Measurements from ENCODE around the gene TRMT10B.
A peak's percentile ranks its signal among the peaks of the same experiment; 100 is the strongest.

The TRMT10B gene, protein sequence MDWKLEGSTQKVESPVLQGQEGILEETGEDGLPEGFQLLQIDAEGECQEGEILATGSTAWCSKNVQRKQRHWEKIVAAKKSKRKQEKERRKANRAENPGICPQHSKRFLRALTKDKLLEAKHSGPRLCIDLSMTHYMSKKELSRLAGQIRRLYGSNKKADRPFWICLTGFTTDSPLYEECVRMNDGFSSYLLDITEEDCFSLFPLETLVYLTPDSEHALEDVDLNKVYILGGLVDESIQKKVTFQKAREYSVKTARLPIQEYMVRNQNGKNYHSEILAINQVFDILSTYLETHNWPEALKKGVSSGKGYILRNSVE

GRCh38 chr9:37753489-37754190, at the start of gene TRMT10B:
Gene TRMT10B (plus strand): TSS chr9:37753805. CDS start chr9:37761932, 8,127 bp downstream.
- Histone ChIP-seq H3K9me3 (ENCODE audit: control insufficient read depth, low read depth, low read length) (peaks cover 2% of the 10 kb centered on the region), H3K9ac (ENCODE audit: low read length) (peak within 1 kb of the TSS; percentile 58), H3K36me3 (ENCODE audit: control insufficient read depth, low read depth, low read length) (no peaks in the 10 kb centered on the region), H3K4me3 (ENCODE audit: low read length) (peak within 1 kb of the TSS; percentile 76), H3K4me1 (ENCODE audit: control insufficient read depth, low read depth, low read length) (no peaks in the 10 kb centered on the region), H3K27ac (ENCODE audit: low read length) (no peak within 1 kb of the TSS), H3K27me3 (ENCODE audit: control insufficient read depth, insufficient read depth, low read length) (no peaks in the 10 kb centered on the region)

GRCh38 chr9:37705787-37706186, 47.8 kb upstream of the TRMT10B start:
- Histone ChIP-seq H3K4me3 (ENCODE audit: low read length) (no peak overlapping the region), H3K36me3 (ENCODE audit: control insufficient read depth, low read depth, low read length) (no peaks in the 10 kb centered on the region), H3K27me3 (ENCODE audit: control insufficient read depth, insufficient read depth, low read length) (no peaks in the 10 kb centered on the region), H3K4me1 (ENCODE audit: control insufficient read depth, low read depth, low read length) (no peaks in the 10 kb centered on the region), H3K9me3 (ENCODE audit: control insufficient read depth, low read depth, low read length) (no peaks in the 10 kb centered on the region), H3K27ac (ENCODE audit: low read length) (no peak overlapping the region), H3K9ac (ENCODE audit: low read length) (no peak overlapping the region)

DNA sequence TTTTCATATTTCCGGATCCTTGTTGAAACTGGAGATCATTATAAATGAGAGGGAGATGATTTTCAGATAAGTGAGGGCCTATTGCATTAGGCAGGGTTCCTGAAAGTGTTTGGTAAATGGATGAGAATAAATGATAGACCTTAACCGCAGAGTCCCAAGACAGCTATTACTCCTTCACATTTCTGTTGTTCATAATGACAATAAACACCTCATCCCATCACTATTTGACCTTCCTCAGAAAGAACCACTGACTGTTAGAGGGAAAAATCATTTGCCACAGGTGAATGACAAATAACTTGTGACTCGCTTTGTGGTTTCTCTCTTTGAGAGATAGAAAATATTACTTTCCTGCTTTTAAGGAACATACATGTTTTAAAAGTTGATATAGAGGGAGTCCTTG, 47.3 kb upstream of the TRMT10B start:
- no peaks in the 10 kb centered on the region for H3K36me3 ChIP-seq (ENCODE audit: control insufficient read depth, low read depth, low read length)
- H3K4me3 ChIP-seq (ENCODE audit: low read length), result no peak overlapping the region
- no peak overlapping the region for H3K9ac ChIP-seq (ENCODE audit: low read length)
- H3K9me3 ChIP-seq (ENCODE audit: control insufficient read depth, low read depth, low read length), result no peaks in the 10 kb centered on the region
- no peaks in the 10 kb centered on the region for H3K27me3 ChIP-seq (ENCODE audit: control insufficient read depth, insufficient read depth, low read length)
- no peak overlapping the region for H3K27ac ChIP-seq (ENCODE audit: low read length)
- no peaks in the 10 kb centered on the region for H3K4me1 ChIP-seq (ENCODE audit: control insufficient read depth, low read depth, low read length)

GRCh38 chr9:37707748-37708147, 45.9 kb upstream of the TRMT10B start:
- Histone ChIP-seq H3K4me1 (ENCODE audit: control insufficient read depth, low read depth, low read length) (no peaks in the 10 kb centered on the region), H3K9me3 (ENCODE audit: control insufficient read depth, low read depth, low read length) (no peaks in the 10 kb centered on the region), H3K27ac (ENCODE audit: low read length) (no peak overlapping the region), H3K27me3 (ENCODE audit: control insufficient read depth, insufficient read depth, low read length) (no peaks in the 10 kb centered on the region), H3K9ac (ENCODE audit: low read length) (no peak overlapping the region), H3K4me3 (ENCODE audit: low read length) (no peak overlapping the region), H3K36me3 (ENCODE audit: control insufficient read depth, low read depth, low read length) (no peaks in the 10 kb centered on the region)

DNA sequence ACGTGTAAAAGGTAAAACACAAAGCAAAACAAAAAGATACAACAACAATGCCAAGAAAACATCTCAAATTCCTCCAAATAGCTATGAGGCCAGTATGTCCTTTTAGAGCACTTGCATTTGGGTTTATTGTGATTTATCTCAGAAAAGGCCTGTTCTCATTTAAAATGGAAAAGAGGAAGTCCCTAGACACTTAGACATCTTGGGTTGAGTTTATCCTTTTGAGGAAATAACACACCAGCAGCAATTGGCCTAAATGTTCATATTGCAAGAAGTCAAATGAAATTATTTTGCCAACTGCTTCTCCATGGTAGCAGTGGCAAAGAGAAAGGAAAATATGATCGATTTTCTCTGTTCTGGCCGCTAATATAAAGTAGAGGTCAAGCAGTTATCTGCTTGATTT, 43.6 kb upstream of the TRMT10B start:
- H3K4me3 ChIP-seq (ENCODE audit: low read length), result no peak overlapping the region
- no peak overlapping the region for H3K9ac ChIP-seq (ENCODE audit: low read length)
- no peaks in the 10 kb centered on the region for H3K27me3 ChIP-seq (ENCODE audit: control insufficient read depth, insufficient read depth, low read length)
- H3K36me3 ChIP-seq (ENCODE audit: control insufficient read depth, low read depth, low read length), result no peaks in the 10 kb centered on the region
- H3K27ac ChIP-seq (ENCODE audit: low read length), result no peak overlapping the region
- no peaks in the 10 kb centered on the region for H3K9me3 ChIP-seq (ENCODE audit: control insufficient read depth, low read depth, low read length)
- H3K4me1 ChIP-seq (ENCODE audit: control insufficient read depth, low read depth, low read length), result no peaks in the 10 kb centered on the region

- no peaks in the 10 kb centered on the region for H3K9me3 ChIP-seq (ENCODE audit: control insufficient read depth, low read depth, low read length)
- H3K27me3 ChIP-seq (ENCODE audit: control insufficient read depth, insufficient read depth, low read length), result no peaks in the 10 kb centered on the region
- H3K9ac ChIP-seq (ENCODE audit: low read length), result no peak overlapping the region
- no peak overlapping the region for H3K27ac ChIP-seq (ENCODE audit: low read length)
- no peaks in the 10 kb centered on the region for H3K4me1 ChIP-seq (ENCODE audit: control insufficient read depth, low read depth, low read length)
- H3K36me3 ChIP-seq (ENCODE audit: control insufficient read depth, low read depth, low read length), result no peaks in the 10 kb centered on the region
- H3K4me3 ChIP-seq (ENCODE audit: low read length), result no peak overlapping the region
These were observed 38.3 kb upstream of the TRMT10B start for GRCh38 chr9:37715260-37715659.

DNA sequence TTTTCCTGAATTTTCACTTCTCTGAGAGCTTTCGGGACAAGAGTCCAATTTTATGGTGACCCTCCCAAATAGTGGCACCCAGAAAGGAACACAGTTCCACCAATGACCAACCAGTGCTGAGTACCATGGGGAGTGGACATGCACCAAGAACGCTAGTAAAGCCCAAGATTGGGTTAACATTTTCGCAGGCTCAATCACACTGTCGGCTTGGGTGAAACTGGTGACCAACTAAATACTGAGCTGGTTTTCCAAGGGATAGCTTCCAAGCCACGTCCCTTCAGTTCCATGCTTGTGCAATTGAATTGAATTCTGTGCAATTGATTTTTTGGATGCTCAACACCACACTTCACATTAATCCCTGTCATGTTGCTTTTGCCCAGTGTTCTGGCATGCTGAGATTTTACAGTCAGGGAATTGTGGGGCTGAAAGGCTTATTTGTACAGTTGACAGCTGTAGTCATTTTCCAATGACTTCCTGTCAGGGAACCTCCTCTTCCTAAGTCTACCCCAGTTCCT, 37.6 kb upstream of the TRMT10B start:
- Histone ChIP-seq H3K36me3 (ENCODE audit: control insufficient read depth, low read depth, low read length) (no peaks in the 10 kb centered on the region), H3K27me3 (ENCODE audit: control insufficient read depth, insufficient read depth, low read length) (no peaks in the 10 kb centered on the region), H3K4me3 (ENCODE audit: low read length) (no peak overlapping the region), H3K9ac (ENCODE audit: low read length) (no peak overlapping the region), H3K9me3 (ENCODE audit: control insufficient read depth, low read depth, low read length) (no peaks in the 10 kb centered on the region), H3K4me1 (ENCODE audit: control insufficient read depth, low read depth, low read length) (no peaks in the 10 kb centered on the region), H3K27ac (ENCODE audit: low read length) (no peak overlapping the region)

DNA sequence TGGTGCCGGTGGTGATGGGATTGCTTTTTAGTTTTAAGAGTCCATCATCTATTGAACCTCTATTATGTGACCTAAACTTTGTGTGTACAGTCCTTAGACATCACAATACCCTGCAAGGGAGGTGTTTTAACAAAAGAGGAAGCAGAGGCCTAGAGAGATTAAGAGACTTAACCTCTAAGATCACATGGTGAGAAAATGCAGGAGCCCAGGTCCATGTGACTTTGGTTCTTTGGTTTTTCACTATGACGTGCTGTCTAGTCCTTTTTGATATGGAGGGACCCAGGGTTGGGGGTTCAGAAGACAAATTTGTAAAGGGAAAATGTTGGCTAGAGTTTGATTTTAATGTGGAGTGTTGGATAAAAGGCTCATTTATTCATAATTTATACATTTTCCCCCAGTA, 34.1 kb upstream of the TRMT10B start:
- no peaks in the 10 kb centered on the region for H3K4me1 ChIP-seq (ENCODE audit: control insufficient read depth, low read depth, low read length)
- H3K9me3 ChIP-seq (ENCODE audit: control insufficient read depth, low read depth, low read length), result no peaks in the 10 kb centered on the region
- no peak overlapping the region for H3K4me3 ChIP-seq (ENCODE audit: low read length)
- no peak overlapping the region for H3K27ac ChIP-seq (ENCODE audit: low read length)
- no peak overlapping the region for H3K9ac ChIP-seq (ENCODE audit: low read length)
- H3K36me3 ChIP-seq (ENCODE audit: control insufficient read depth, low read depth, low read length), result no peaks in the 10 kb centered on the region
- H3K27me3 ChIP-seq (ENCODE audit: control insufficient read depth, insufficient read depth, low read length), result no peaks in the 10 kb centered on the region

DNA sequence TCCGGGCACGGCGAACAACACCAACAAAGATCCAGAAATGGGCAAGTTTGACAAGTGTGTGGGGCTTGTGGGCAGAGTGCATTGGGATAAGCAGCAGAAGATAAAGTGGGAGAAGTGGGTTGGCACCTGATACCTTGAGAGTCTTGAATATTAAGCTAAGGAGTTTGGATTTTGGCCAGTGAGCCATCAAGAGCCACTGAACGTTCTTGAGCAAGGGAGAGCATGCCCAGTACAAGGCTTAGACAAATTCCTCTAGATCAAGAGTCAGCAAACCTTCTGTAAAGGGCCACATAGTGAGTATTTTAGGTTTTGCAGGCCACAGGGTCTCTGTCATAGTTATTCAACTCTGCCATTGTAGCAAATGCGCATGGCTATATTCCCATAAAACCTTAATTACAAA, 26.6 kb upstream of the TRMT10B start:
- Histone ChIP-seq H3K36me3 (ENCODE audit: control insufficient read depth, low read depth, low read length) (no peaks in the 10 kb centered on the region), H3K4me3 (ENCODE audit: low read length) (no peak overlapping the region), H3K9ac (ENCODE audit: low read length) (no peak overlapping the region), H3K9me3 (ENCODE audit: control insufficient read depth, low read depth, low read length) (no peaks in the 10 kb centered on the region), H3K27me3 (ENCODE audit: control insufficient read depth, insufficient read depth, low read length) (no peaks in the 10 kb centered on the region), H3K4me1 (ENCODE audit: control insufficient read depth, low read depth, low read length) (peaks cover 12% of the 10 kb centered on the region), H3K27ac (ENCODE audit: low read length) (no peak overlapping the region)

- Histone ChIP-seq H3K9me3 (ENCODE audit: control insufficient read depth, low read depth, low read length) (no peaks in the 10 kb centered on the region), H3K36me3 (ENCODE audit: control insufficient read depth, low read depth, low read length) (no peaks in the 10 kb centered on the region), H3K27ac (ENCODE audit: low read length) (no peak overlapping the region), H3K9ac (ENCODE audit: low read length) (no peak overlapping the region), H3K4me3 (ENCODE audit: low read length) (no peak overlapping the region), H3K4me1 (ENCODE audit: control insufficient read depth, low read depth, low read length) (peaks cover 12% of the 10 kb centered on the region), H3K27me3 (ENCODE audit: control insufficient read depth, insufficient read depth, low read length) (no peaks in the 10 kb centered on the region)
These were observed 24.1 kb upstream of the TRMT10B start for GRCh38 chr9:37729499-37729898.

DNA sequence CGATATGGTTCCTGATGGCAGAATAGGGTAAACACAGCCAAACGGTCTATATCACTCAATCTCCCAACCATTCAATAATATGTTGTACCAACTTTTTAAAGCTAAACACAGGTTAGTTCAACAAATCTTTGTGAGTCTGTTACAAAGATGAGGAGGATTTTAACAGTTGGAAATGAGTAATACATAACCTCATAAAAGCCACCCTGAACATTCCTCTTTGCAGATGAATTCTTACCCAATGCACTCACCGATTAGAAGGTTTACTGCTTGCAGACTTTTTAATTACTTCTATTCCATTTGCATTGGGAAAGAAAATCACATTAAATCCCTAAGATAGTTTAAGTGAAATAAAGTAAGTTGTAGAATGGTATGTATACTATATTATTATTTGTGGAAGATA, 23.3 kb upstream of the TRMT10B start:
- H3K36me3 ChIP-seq (ENCODE audit: control insufficient read depth, low read depth, low read length), result no peaks in the 10 kb centered on the region
- no peaks in the 10 kb centered on the region for H3K27me3 ChIP-seq (ENCODE audit: control insufficient read depth, insufficient read depth, low read length)
- no peak overlapping the region for H3K27ac ChIP-seq (ENCODE audit: low read length)
- no peak overlapping the region for H3K4me3 ChIP-seq (ENCODE audit: low read length)
- no peaks in the 10 kb centered on the region for H3K9me3 ChIP-seq (ENCODE audit: control insufficient read depth, low read depth, low read length)
- peaks cover 12% of the 10 kb centered on the region for H3K4me1 ChIP-seq (ENCODE audit: control insufficient read depth, low read depth, low read length)
- H3K9ac ChIP-seq (ENCODE audit: low read length), result no peak overlapping the region

DNA sequence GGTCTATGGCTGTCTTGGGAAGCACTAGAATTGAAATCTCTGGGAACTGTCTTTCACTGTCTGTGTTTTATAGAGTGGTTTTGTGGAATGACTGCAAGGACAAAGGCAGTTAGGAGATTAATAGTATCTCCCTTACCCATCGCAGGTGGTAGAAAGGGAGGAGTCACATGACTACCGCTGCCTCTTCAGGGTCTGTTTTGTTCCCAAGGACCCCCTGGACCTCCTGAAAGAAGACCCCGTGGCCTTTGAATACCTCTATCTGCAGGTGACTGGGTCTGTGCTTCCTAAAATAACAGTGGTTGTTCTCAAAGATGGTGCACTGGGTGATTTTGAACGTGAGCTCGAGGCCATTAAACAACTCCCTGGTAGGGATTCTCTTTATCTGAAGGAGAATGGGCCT, 22.8 kb upstream of the TRMT10B start:
- Histone ChIP-seq H3K27ac (ENCODE audit: low read length) (no peak overlapping the region), H3K9me3 (ENCODE audit: control insufficient read depth, low read depth, low read length) (no peaks in the 10 kb centered on the region), H3K4me1 (ENCODE audit: control insufficient read depth, low read depth, low read length) (peaks cover 12% of the 10 kb centered on the region), H3K4me3 (ENCODE audit: low read length) (peak overlapping the region; percentile 18), H3K27me3 (ENCODE audit: control insufficient read depth, insufficient read depth, low read length) (no peaks in the 10 kb centered on the region), H3K36me3 (ENCODE audit: control insufficient read depth, low read depth, low read length) (no peaks in the 10 kb centered on the region), H3K9ac (ENCODE audit: low read length) (no peak overlapping the region)
